ENCODE data around the gene FBL. TPM values are rescaled to one million over a fixed set of nuclear protein-coding genes. Genes with fewer than 3 reads are reported as not detected.

The FBL gene
- total RNA-seq, 4 donors from 2014 or later: 40.4 to 79.4 (median 67.0) TPM

GRCh38 chr19:39820696-39821095 lies 25.5 kb downstream of the FBL start:
- intact Hi-C loops (cut with DNase I; ENCODE audit: low total_unique reads) (loop anchor here (10.0 kb wide), 1 partner anchor 444 kb away; no protein-coding TSS in a partner anchor), in situ Hi-C loops (cut with MboI; ENCODE audit: low sequenced_read_pairs in 4 of 4) (loop anchor here in 1 of 4 donors (25.0 kb wide), 1 partner anchor 1158 kb away; no protein-coding TSS in a partner anchor)
- ATAC-seq (no peak), DNase-seq (no peak)
- Histone ChIP-seq H3K27ac (peak overlapping the region; percentile 84 to 99 (median 92)), H3K9me3 (no peaks in the 10 kb centered on the region), H3K4me3 (no peak overlapping the region), H3K4me1 (peaks cover 71 to 84% of the 10 kb centered on the region in 2 donors), H3K27me3 (no peaks in the 10 kb centered on the region), H3K36me3 (peaks cover 0 to 6% of the 10 kb centered on the region in 2 donors)
- TF ChIP-seq POLR2A (IDR thresholded peaks at IDR 0.05) (no peak), CTCF (IDR thresholded peaks at IDR 0.05 in 4 of 5, conservative IDR thresholded peaks at IDR 0.05 in 1 of 5) (no peak)

- TF ChIP-seq CTCF (IDR thresholded peaks at IDR 0.05 in 4 of 5, conservative IDR thresholded peaks at IDR 0.05 in 1 of 5): no peak
- no peak for TF ChIP-seq POLR2A (IDR thresholded peaks at IDR 0.05)
- intact Hi-C loops (cut with DNase I; ENCODE audit: low total_unique reads): loop anchor here (10.0 kb wide), 1 partner anchor 445 kb away; no protein-coding TSS in a partner anchor
- Histone ChIP-seq H3K9me3 (no peaks in the 10 kb centered on the region), H3K27ac (peak overlapping the region; percentile 84 to 99 (median 92)), H3K4me1 (peaks cover 68 to 83% of the 10 kb centered on the region in 2 donors), H3K27me3 (no peaks in the 10 kb centered on the region), H3K36me3 (no peaks in the 10 kb centered on the region), H3K4me3 (no peak overlapping the region)
- ATAC-seq (no peak), DNase-seq (no peak)
- in situ Hi-C loops (cut with MboI; ENCODE audit: low sequenced_read_pairs in 4 of 4): loop anchor here in 1 of 4 donors (25.0 kb wide), 1 partner anchor 1157 kb away; no protein-coding TSS in a partner anchor
Measured at GRCh38 chr19:39819786-39820185, 26.4 kb downstream of the FBL start.

- in situ Hi-C loops (cut with MboI; ENCODE audit: low sequenced_read_pairs in 4 of 4) (loop anchor here in 1 of 4 donors (25.0 kb wide), 1 partner anchor 1156 kb away; no protein-coding TSS in a partner anchor), intact Hi-C loops (cut with DNase I; ENCODE audit: low total_unique reads) (no loop called here)
- H3K27me3 ChIP-seq: no peaks in the 10 kb centered on the region
- H3K4me3 ChIP-seq: no peak overlapping the region
- no peak for DNase-seq
- H3K36me3 ChIP-seq: no peaks in the 10 kb centered on the region
- H3K4me1 ChIP-seq: peaks cover 78 to 89% of the 10 kb centered on the region in 2 donors
- no peaks in the 10 kb centered on the region for H3K9me3 ChIP-seq
- peak in 1 of 2 donors; percentile 6 for ATAC-seq
- H3K27ac ChIP-seq: peak overlapping the region; percentile 84 to 99 (median 92)
- TF ChIP-seq POLR2A (IDR thresholded peaks at IDR 0.05): no peak
- TF ChIP-seq CTCF (IDR thresholded peaks at IDR 0.05 in 4 of 5, conservative IDR thresholded peaks at IDR 0.05 in 1 of 5): no peak
Measured at GRCh38 chr19:39818626-39819097, 27.5 kb downstream of the FBL start.

- Histone ChIP-seq H3K36me3 (no peaks in the 10 kb centered on the region), H3K4me3 (peak overlapping the region in 3 of 4 donors; percentile 7 to 29 (median 15)), H3K4me1 (peaks cover 83 to 92% of the 10 kb centered on the region in 2 donors), H3K9me3 (no peaks in the 10 kb centered on the region), H3K27ac (peak overlapping the region; percentile 84 to 99 (median 92)), H3K27me3 (no peaks in the 10 kb centered on the region)
- TF ChIP-seq CTCF (IDR thresholded peaks at IDR 0.05 in 4 of 5, conservative IDR thresholded peaks at IDR 0.05 in 1 of 5) (no peak), POLR2A (IDR thresholded peaks at IDR 0.05) (peak in 1 of 2 donors; percentile 33)
- ATAC-seq: peak; percentile 27 to 52
- peak; percentile 38 to 83 for DNase-seq
- in situ Hi-C loops (cut with MboI; ENCODE audit: low sequenced_read_pairs in 4 of 4): loop anchor here in 1 of 4 donors (25.0 kb wide), 1 partner anchor 1156 kb away; no protein-coding TSS in a partner anchor
- intact Hi-C loops (cut with DNase I; ENCODE audit: low total_unique reads): no loop called here
Measured at GRCh38 chr19:39817888-39818561, 28.2 kb downstream of the FBL start.
